SU-DHL-6 (cell line): ENCODE data around the gene DOC2B.

ENCODE experiments used
- CTCF ChIP-seq: fragments of 200-600 bp; sonication (generic); IDR thresholded peaks from one replicate; pipeline ENCODE4 v1.5.1; 2017; ENCODE audit warnings: antibody characterized with exemption, mild to moderate bottlenecking, low read length, moderate library complexity; ENCODE audit not compliant: insufficient read depth, poor library complexity, severe bottlenecking
- EZH2phosphoT487 ChIP-seq: fragments of 200-600 bp; sonication (generic), shearing (Covaris generic); conservative IDR thresholded peaks from 2 replicates; pipeline ENCODE4 v1.6.1; 2018; ENCODE audit warnings: mild to moderate bottlenecking, antibody characterized with exemption, low read length, moderate library complexity, mixed read lengths

GRCh38 chr17:216625-217024 is 35.2 kb upstream of the DOC2B start:
- TF ChIP-seq CTCF (no peak), EZH2phosphoT487 (no peak)
